T-helper 1 cell treated with Interleukin-12 subunit alpha and Interleukin-12 subunit beta and Interleukin-4 antibody, amounts not matched to agents 30 ng/mL and 1 ng/mL, for 36 hours (primary cell): ENCODE results near the gene CLMP. TPM values are rescaled to one million over a fixed set of nuclear protein-coding genes. Genes with fewer than 3 reads are reported as not detected.
"Not testable (repeated sequence)": the region's sequence is repeated elsewhere in the genome, so short reads cannot be mapped to it uniquely, and the experiment has no call there.

Experiments used
- intact Hi-C: fragments of 100-400 bp; cut with micrococcal nuclease; formaldehyde crosslinking; loops from one replicate; pipeline ENCODE4 v1.15.1; 2024
- total RNA-seq: library from RNA; stranded (reverse); gene quantifications from 2 replicates; pipeline ENCODE4 v1.2.3, GENCODE V29; 2022

The CLMP gene
- total RNA-seq, 1 donor from 2014 or later, result 0.91 TPM

- intact Hi-C loops, result loop anchor here (5.0 to 10.0 kb wide), 6 partner anchors 313 to 1766 kb away; partner anchors contain the start of genes SC5D, UBASH3B and VWA5A
Measured at GRCh38 chr11:123060277-123061000, 134.6 kb downstream of the CLMP start.

- intact Hi-C loops, result not testable (repeated sequence)
Measured at GRCh38 chr11:123059041-123059920, 135.8 kb downstream of the CLMP start.

- intact Hi-C loops, result no loop called here
Measured at GRCh38 chr11:123057661-123058305, 137.3 kb downstream of the CLMP start.

- intact Hi-C loops, result no loop called here
Measured at GRCh38 chr11:123056835-123057491, 138.1 kb downstream of the CLMP start.

GRCh38 chr11:123055191-123055901, 139.7 kb downstream of the CLMP start:
- intact Hi-C loops, result loop anchor here (2.0 kb wide), 1 partner anchor 55 kb away; no protein-coding TSS in a partner anchor

GRCh38 chr11:123054301-123055065, 140.6 kb downstream of the CLMP start:
- intact Hi-C loops, result loop anchor here (1.0 to 5.0 kb wide), 7 partner anchors 31 to 425 kb away; no protein-coding TSS in a partner anchor

- intact Hi-C loops, result loop anchor here (5.0 kb wide), 1 partner anchor 34 kb away; no protein-coding TSS in a partner anchor
Measured at GRCh38 chr11:123052901-123053721, 141.9 kb downstream of the CLMP start.

- intact Hi-C loops, result loop anchor here (5.0 kb wide), 1 partner anchor 36 kb away; no protein-coding TSS in a partner anchor
Measured at GRCh38 chr11:123051634-123052033, 143.4 kb downstream of the CLMP start.

GRCh38 chr11:123051146-123051545, 143.9 kb downstream of the CLMP start:
- intact Hi-C loops, result loop anchor here (5.0 kb wide), 1 partner anchor 36 kb away; no protein-coding TSS in a partner anchor

- intact Hi-C loops, result no loop called here
Measured at GRCh38 chr11:123047947-123048293, 147.1 kb downstream of the CLMP start.

GRCh38 chr11:123047266-123047946, 147.6 kb downstream of the CLMP start:
- intact Hi-C loops, result no loop called here

GRCh38 chr11:123046473-123047259, 148.4 kb downstream of the CLMP start:
- intact Hi-C loops, result no loop called here

- intact Hi-C loops, result no loop called here
Measured at GRCh38 chr11:123045101-123045500, 149.9 kb downstream of the CLMP start.

GRCh38 chr11:123041185-123041584, 153.9 kb downstream of the CLMP start:
- intact Hi-C loops, result no loop called here

- intact Hi-C loops, result no loop called here
Measured at GRCh38 chr11:123040111-123040432, 155.0 kb downstream of the CLMP start.

GRCh38 chr11:123035831-123036230, 159.2 kb downstream of the CLMP start:
- intact Hi-C loops, result no loop called here

- intact Hi-C loops, result loop anchor here (5.0 kb wide), 1 partner anchor 213 kb away; no protein-coding TSS in a partner anchor
Measured at GRCh38 chr11:123034597-123034996, 160.5 kb downstream of the CLMP start.
